ENCODE data around the gene RAB11FIP4.
"Not testable (repeated sequence)": the region's sequence is repeated elsewhere in the genome, so short reads cannot be mapped to it uniquely, and the experiment has no call there.

RAB11FIP4 gene

GRCh38 chr17:31391496-31391949 lies at the start of gene RAB11FIP4:
RAB11FIP4 (plus strand) TSS chr17:31391675; CDS start chr17:31391853, 178 bp downstream.
- no peak for DNase-seq

GRCh38 chr17:31345191-31345747 lies 46.2 kb upstream of the RAB11FIP4 start:
- DNase-seq: not testable (repeated sequence)

GRCh38 chr17:31349454-31349853 lies 42.0 kb upstream of the RAB11FIP4 start:
- no peak for DNase-seq

GRCh38 chr17:31355935-31356334 lies 35.5 kb upstream of the RAB11FIP4 start:
- DNase-seq: no peak

GRCh38 chr17:31357091-31357490 lies 34.4 kb upstream of the RAB11FIP4 start:
- no peak for DNase-seq

GRCh38 chr17:31357839-31358394 lies 33.6 kb upstream of the RAB11FIP4 start:
- DNase-seq: no peak

GRCh38 chr17:31364012-31364411 lies 27.5 kb upstream of the RAB11FIP4 start:
- DNase-seq: no peak

- DNase-seq: no peak
These were observed 25.4 kb upstream of the RAB11FIP4 start for GRCh38 chr17:31366088-31366487.

- no peak for DNase-seq
These were observed 22.2 kb upstream of the RAB11FIP4 start for GRCh38 chr17:31369266-31369665.

GRCh38 chr17:31371511-31372097 lies 19.9 kb upstream of the RAB11FIP4 start:
- DNase-seq: no peak

- no peak for DNase-seq
These were observed 18.1 kb upstream of the RAB11FIP4 start for GRCh38 chr17:31373150-31374093.

GRCh38 chr17:31374094-31374447 lies 17.4 kb upstream of the RAB11FIP4 start:
- no peak for DNase-seq

GRCh38 chr17:31374503-31374902 lies 17.0 kb upstream of the RAB11FIP4 start:
- no peak for DNase-seq

- DNase-seq: no peak
These were observed 12.8 kb upstream of the RAB11FIP4 start for GRCh38 chr17:31378638-31379037.

- DNase-seq: no peak
These were observed 11.8 kb upstream of the RAB11FIP4 start for GRCh38 chr17:31379597-31380205.

- DNase-seq: no peak
These were observed 10.3 kb upstream of the RAB11FIP4 start for GRCh38 chr17:31381165-31381668.

GRCh38 chr17:31382668-31383275 lies 8.7 kb upstream of the RAB11FIP4 start:
- not testable (repeated sequence) for DNase-seq

- not testable (repeated sequence) for DNase-seq
These were observed 8.0 kb upstream of the RAB11FIP4 start for GRCh38 chr17:31383488-31383887.

GRCh38 chr17:31385428-31386285 lies 5.8 kb upstream of the RAB11FIP4 start:
- no peak for DNase-seq

GRCh38 chr17:31386542-31387075 lies 4.9 kb upstream of the RAB11FIP4 start:
- DNase-seq: no peak

- DNase-seq: no peak
These were observed 4.0 kb upstream of the RAB11FIP4 start for GRCh38 chr17:31387438-31387837.

Measured in activated naive CD4-positive, alpha-beta T cell (primary cell).